ENCODE data around the gene DLG2. TPM values are rescaled to one million over a fixed set of nuclear protein-coding genes. Genes with fewer than 3 reads are reported as not detected.
"Not testable (repeated sequence)": the region's sequence is repeated elsewhere in the genome, so short reads cannot be mapped to it uniquely, and the experiment has no call there.

DLG2 gene
- total RNA-seq, 4 donors from 2014 or later = 1.3 to 4.7 (median 2.4) TPM

DNA sequence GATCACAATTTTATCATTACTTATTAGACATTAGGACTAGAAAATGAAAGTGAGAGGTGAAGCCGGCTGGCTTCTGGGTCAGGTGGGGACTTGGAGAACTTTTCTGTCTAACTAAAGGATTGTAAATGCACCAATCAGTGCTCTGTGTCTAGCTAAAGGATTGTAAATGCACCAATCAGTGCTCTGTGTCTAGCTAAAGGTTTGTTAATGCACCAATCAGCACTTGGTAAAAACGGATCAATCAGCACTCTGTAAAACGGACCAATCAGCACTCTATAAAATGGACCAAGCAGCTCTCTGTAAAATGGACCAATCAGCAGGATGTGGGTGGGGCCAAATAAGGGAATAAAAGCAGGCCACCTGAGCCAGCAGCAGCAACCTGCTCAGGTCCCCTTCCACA is 20.9 kb downstream of the DLG2 start:
- H3K9me3 ChIP-seq; DNase-seq; H3K27me3 ChIP-seq; intact Hi-C loops (cut with DNase I; ENCODE audit: low total_unique reads); H3K4me3 ChIP-seq; H3K36me3 ChIP-seq; H3K4me1 ChIP-seq; H3K27ac ChIP-seq; ATAC-seq: not testable (repeated sequence)
- in situ Hi-C loops (cut with MboI; ENCODE audit: low sequenced_read_pairs in 4 of 4) = loop anchor here in 2 of 4 donors (25.0 kb wide), 2 partner anchors 231 to 631 kb away; partner anchors contain the start of gene EED (in 1 of the 2)

DNA sequence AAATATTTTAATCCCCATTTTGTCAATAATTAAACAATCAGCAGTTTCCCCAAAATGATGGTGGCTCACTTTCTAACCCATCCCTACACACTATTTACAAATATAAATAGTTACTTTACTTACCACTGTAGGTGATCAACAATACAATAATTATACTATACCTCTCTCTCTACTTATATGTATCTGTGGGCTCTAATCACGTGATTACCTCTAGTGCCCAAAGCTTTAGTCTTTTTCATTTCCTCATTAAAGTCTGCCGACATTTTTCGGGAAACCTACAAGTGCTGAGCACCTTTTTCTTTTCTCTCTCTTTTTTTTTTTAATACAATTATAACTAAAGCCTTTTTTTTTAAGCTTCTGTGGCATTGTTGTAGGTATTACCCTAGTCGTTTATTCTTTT is 23.9 kb downstream of the DLG2 start:
- intact Hi-C loops (cut with DNase I; ENCODE audit: low total_unique reads) = no loop called here
- in situ Hi-C loops (cut with MboI; ENCODE audit: low sequenced_read_pairs in 4 of 4) = loop anchor here in 2 of 4 donors (25.0 kb wide), 2 partner anchors 234 to 634 kb away; partner anchors contain the start of gene EED (in 1 of the 2)

DNA sequence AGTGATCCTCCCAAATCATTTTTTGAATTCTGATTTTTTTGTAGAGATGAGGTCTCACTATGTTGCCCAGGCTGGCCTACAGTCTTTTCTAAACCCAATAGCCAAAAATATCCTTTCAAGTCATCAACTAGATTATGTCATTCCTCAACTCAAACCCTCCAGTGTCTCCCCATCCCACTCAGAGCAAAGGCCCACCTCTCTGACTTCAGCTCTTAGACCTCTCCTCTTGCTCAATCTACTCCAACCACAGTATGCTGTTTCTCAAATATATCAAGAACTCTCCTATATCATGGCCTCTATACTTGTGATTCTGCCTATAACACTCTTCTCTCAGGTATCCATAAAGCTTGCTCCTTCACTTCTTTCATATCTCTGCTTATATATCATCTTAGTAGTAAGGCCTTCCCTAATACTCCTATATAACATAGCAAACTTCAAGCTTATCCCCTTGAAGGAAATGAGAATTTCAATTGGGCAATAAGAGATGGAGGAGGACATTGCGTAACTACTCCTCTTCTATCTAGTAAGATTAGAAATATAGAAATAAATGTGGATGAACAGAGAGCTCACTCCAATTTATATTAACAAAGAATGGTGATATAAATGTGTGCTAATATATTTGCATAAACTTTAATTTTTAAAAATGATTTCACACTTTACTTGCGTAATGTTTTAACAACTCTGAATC is 24.5 kb downstream of the DLG2 start:
- in situ Hi-C loops (cut with MboI; ENCODE audit: low sequenced_read_pairs in 4 of 4) = loop anchor here in 2 of 4 donors (25.0 kb wide), 2 partner anchors 235 to 635 kb away; partner anchors contain the start of gene EED (in 1 of the 2)
- no peak for DNase-seq
- Histone ChIP-seq H3K4me1 (no peaks in the 10 kb centered on the region), H3K27ac (no peak overlapping the region), H3K9me3 (no peaks in the 10 kb centered on the region), H3K4me3 (no peak overlapping the region), H3K36me3 (no peaks in the 10 kb centered on the region), H3K27me3 (no peaks in the 10 kb centered on the region)
- TF ChIP-seq, protein P1, sequence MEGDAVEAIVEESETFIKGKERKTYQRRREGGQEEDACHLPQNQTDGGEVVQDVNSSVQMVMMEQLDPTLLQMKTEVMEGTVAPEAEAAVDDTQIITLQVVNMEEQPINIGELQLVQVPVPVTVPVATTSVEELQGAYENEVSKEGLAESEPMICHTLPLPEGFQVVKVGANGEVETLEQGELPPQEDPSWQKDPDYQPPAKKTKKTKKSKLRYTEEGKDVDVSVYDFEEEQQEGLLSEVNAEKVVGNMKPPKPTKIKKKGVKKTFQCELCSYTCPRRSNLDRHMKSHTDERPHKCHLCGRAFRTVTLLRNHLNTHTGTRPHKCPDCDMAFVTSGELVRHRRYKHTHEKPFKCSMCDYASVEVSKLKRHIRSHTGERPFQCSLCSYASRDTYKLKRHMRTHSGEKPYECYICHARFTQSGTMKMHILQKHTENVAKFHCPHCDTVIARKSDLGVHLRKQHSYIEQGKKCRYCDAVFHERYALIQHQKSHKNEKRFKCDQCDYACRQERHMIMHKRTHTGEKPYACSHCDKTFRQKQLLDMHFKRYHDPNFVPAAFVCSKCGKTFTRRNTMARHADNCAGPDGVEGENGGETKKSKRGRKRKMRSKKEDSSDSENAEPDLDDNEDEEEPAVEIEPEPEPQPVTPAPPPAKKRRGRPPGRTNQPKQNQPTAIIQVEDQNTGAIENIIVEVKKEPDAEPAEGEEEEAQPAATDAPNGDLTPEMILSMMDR (IDR thresholded peaks at IDR 0.05 in 4 of 5, conservative IDR thresholded peaks at IDR 0.05 in 1 of 5) = no peak
- no peak for TF ChIP-seq POLR2A (IDR thresholded peaks at IDR 0.05)
- intact Hi-C loops (cut with DNase I; ENCODE audit: low total_unique reads) = no loop called here
- no peak for ATAC-seq

More for the DNA sequence above, 23.9 kb downstream of the DLG2 start:
- Histone ChIP-seq H3K36me3 (no peaks in the 10 kb centered on the region), H3K4me3 (no peak overlapping the region), H3K27me3 (no peaks in the 10 kb centered on the region), H3K27ac (no peak overlapping the region), H3K9me3 (no peaks in the 10 kb centered on the region), H3K4me1 (no peaks in the 10 kb centered on the region)
- TF ChIP-seq, protein P1 (IDR thresholded peaks at IDR 0.05 in 4 of 5, conservative IDR thresholded peaks at IDR 0.05 in 1 of 5) = no peak
- no peak for TF ChIP-seq POLR2A (IDR thresholded peaks at IDR 0.05)
- DNase-seq = no peak
- no peak for ATAC-seq

DNA sequence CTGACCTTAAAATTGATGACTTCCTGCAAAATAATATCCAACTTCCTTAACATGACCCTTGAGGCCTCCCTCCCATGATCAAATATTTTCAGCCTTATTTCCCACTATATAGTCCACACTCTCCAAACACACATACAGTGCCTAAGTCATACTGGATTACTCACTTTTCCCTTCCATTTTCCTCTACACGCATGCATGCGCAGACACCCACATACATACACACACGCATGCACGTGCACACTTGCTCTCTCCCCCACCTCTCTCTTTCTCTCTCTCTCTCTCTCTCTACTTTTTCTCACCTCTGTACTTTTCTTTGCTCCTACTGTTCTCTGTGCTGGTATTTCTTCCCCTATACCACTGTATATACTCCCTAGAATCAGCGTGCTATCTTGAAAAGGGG is 28.1 kb downstream of the DLG2 start:
- no peak overlapping the region for H3K27ac ChIP-seq
- TF ChIP-seq, protein P1 (IDR thresholded peaks at IDR 0.05 in 4 of 5, conservative IDR thresholded peaks at IDR 0.05 in 1 of 5) = no peak
- TF ChIP-seq POLR2A (IDR thresholded peaks at IDR 0.05) = no peak
- no peak overlapping the region for H3K4me3 ChIP-seq
- intact Hi-C loops (cut with DNase I; ENCODE audit: low total_unique reads) (loop anchor here (10.0 kb wide), 2 partner anchors 226 to 616 kb away; no protein-coding TSS in a partner anchor), in situ Hi-C loops (cut with MboI; ENCODE audit: low sequenced_read_pairs in 4 of 4) (loop anchor here in 2 of 4 donors (25.0 kb wide), 1 partner anchor 238 kb away; no protein-coding TSS in a partner anchor)
- DNase-seq (no peak), ATAC-seq (no peak)
- no peaks in the 10 kb centered on the region for H3K9me3 ChIP-seq
- no peaks in the 10 kb centered on the region for H3K27me3 ChIP-seq
- no peaks in the 10 kb centered on the region for H3K36me3 ChIP-seq
- no peaks in the 10 kb centered on the region for H3K4me1 ChIP-seq

DNA sequence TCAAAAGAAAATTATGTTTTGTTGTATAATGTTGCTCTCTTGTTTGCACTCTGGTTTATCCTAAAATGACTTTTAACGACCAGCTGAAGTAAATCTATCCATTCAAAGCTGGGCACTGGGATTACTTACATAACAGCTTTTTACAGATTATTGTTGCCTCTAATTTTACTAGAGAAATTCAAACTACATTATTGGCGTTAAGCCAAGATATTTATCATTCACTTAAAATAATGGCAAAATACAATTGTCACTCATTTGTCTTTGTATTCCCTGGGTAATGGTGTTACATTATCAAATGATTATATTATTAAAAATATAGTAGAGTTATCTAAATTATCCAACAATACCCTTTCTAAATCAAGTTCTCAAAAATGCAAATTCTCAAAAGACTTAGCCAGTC is 30.3 kb downstream of the DLG2 start:
- H3K4me3 ChIP-seq = no peak overlapping the region
- intact Hi-C loops (cut with DNase I; ENCODE audit: low total_unique reads) = loop anchor here (10.0 kb wide), 2 partner anchors 228 to 618 kb away; no protein-coding TSS in a partner anchor
- in situ Hi-C loops (cut with MboI; ENCODE audit: low sequenced_read_pairs in 4 of 4) = loop anchor here in 2 of 4 donors (25.0 kb wide), 1 partner anchor 240 kb away; no protein-coding TSS in a partner anchor
- TF ChIP-seq POLR2A (IDR thresholded peaks at IDR 0.05) = no peak
- TF ChIP-seq, protein P1 (IDR thresholded peaks at IDR 0.05 in 4 of 5, conservative IDR thresholded peaks at IDR 0.05 in 1 of 5) = no peak
- no peaks in the 10 kb centered on the region for H3K9me3 ChIP-seq
- H3K27ac ChIP-seq = no peak overlapping the region
- no peak for DNase-seq
- ATAC-seq = no peak
- H3K36me3 ChIP-seq = no peaks in the 10 kb centered on the region
- no peaks in the 10 kb centered on the region for H3K4me1 ChIP-seq
- H3K27me3 ChIP-seq = no peaks in the 10 kb centered on the region
